MM.1S (cell line): ENCODE measurements around the gene PPP3R1.

Experiments
- DNase-seq: peaks from one replicate; pipeline ENCODE4 v3.0.0-alpha.2; 2015
- H2AFZ ChIP-seq: fragments of 300-600 bp; sonication (generic); 2 replicates; pipeline ENCODE4 v1.6.0; 2016; ENCODE audit warnings: antibody characterized with exemption, low read length
- H3F3A ChIP-seq: fragments of 300-600 bp; sonication (generic); 2 replicates; pipeline ENCODE4 v1.6.1; 2016; ENCODE audit warnings: mild to moderate bottlenecking, antibody characterized with exemption, low read length, moderate library complexity, mixed read lengths; ENCODE audit not compliant: insufficient read depth
- H3K27ac ChIP-seq: fragments of 300-600 bp; sonication (generic); 2 replicates; pipeline ENCODE4 v1.5.1; 2016; ENCODE audit warnings: mild to moderate bottlenecking, low read length
- H3K27me3 ChIP-seq: fragments of 300-600 bp; sonication (generic); replicated peaks from 2 replicates; pipeline ENCODE4 v1.6.0; 2016; ENCODE audit warnings: low read length; ENCODE audit not compliant: insufficient read depth
- H3K36me3 ChIP-seq: fragments of 300-600 bp; sonication (generic); replicated peaks from 2 replicates; pipeline ENCODE4 v1.6.1; 2016; ENCODE audit warnings: mild to moderate bottlenecking, low read length, mixed read lengths; ENCODE audit not compliant: insufficient read depth
- H3K4me1 ChIP-seq: fragments of 300-600 bp; sonication (generic); 2 replicates; pipeline ENCODE4 v1.6.1; 2016; ENCODE audit warnings: low read length, mixed read lengths
- H3K4me2 ChIP-seq: fragments of 300-600 bp; sonication (generic); 2 replicates; pipeline ENCODE4 v1.6.0; 2016; ENCODE audit warnings: low read depth, low read length
- H3K4me3 ChIP-seq: fragments of 300-600 bp; sonication (generic); 2 replicates; pipeline ENCODE4 v1.5.1; 2016; ENCODE audit warnings: low read length, mixed read lengths
- H3K79me2 ChIP-seq: fragments of 300-600 bp; sonication (generic); 2 replicates; pipeline ENCODE4 v1.6.1; 2016; ENCODE audit warnings: mixed run types, low read length, mixed read lengths
- H3K9ac ChIP-seq: fragments of 300-600 bp; sonication (generic); 2 replicates; pipeline ENCODE4 v1.6.1; 2016; ENCODE audit warnings: low read length, mixed read lengths
- H3K9me2 ChIP-seq: fragments of 300-600 bp; sonication (generic); replicated peaks from 2 replicates; pipeline ENCODE4 v1.6.1; 2016; ENCODE audit warnings: mild to moderate bottlenecking, low read length, mixed read lengths; ENCODE audit not compliant: insufficient read depth
- H3K9me3 ChIP-seq: fragments of 300-600 bp; sonication (generic); replicated peaks from 2 replicates; pipeline ENCODE4 v1.6.1; 2016; ENCODE audit warnings: mild to moderate bottlenecking, low read length, mixed read lengths; ENCODE audit not compliant: insufficient read depth
- H4K20me1 ChIP-seq: fragments of 300-600 bp; sonication (generic); 2 replicates; pipeline ENCODE4 v1.6.1; 2016; ENCODE audit warnings: mild to moderate bottlenecking, low read length, moderate library complexity, mixed read lengths; ENCODE audit not compliant: insufficient read depth
- CTCF ChIP-seq: fragments of 300-600 bp; sonication (generic); IDR thresholded peaks from 2 replicates; pipeline ENCODE4 v1.5.1; 2016; ENCODE audit warnings: antibody characterized with exemption, low read length, mixed read lengths
- EZH2 ChIP-seq: fragments of 300-600 bp; sonication (generic); optimal IDR thresholded peaks from 2 replicates; pipeline ENCODE3; 2017; ENCODE audit warnings: low read depth, mild to moderate bottlenecking, antibody characterized with exemption, low read length, mixed read lengths
- EZH2phosphoT487 ChIP-seq: fragments of 300-600 bp; sonication (generic); IDR thresholded peaks from 2 replicates; pipeline ENCODE4 v1.6.1; 2018; ENCODE audit warnings: antibody characterized with exemption, low read length

Gene PPP3R1

GRCh38 chr2:68248806-68249205, 3.5 kb downstream of the PPP3R1 start:
- H3F3A ChIP-seq: peaks cover 21% of the 10 kb centered on the region
- peaks cover 6% of the 10 kb centered on the region; the same call in 1 of the 2 replicates for H3K4me1 ChIP-seq
- no peak overlapping the region for H2AFZ ChIP-seq
- H4K20me1 ChIP-seq: peaks cover 68% of the 10 kb centered on the region
- H3K27me3 ChIP-seq: no peaks in the 10 kb centered on the region
- no peak overlapping the region for H3K4me2 ChIP-seq
- no peak overlapping the region for H3K27ac ChIP-seq
- peaks cover 82% of the 10 kb centered on the region for H3K79me2 ChIP-seq
- H3K9ac ChIP-seq: no peak overlapping the region
- H3K9me2 ChIP-seq: no peaks in the 10 kb centered on the region
- no peaks in the 10 kb centered on the region; the same call in 1 of the 2 replicates for H3K36me3 ChIP-seq
- TF ChIP-seq EZH2phosphoT487 (no peak), EZH2 (no peak), CTCF (no peak)
- no peak for DNase-seq
- no peaks in the 10 kb centered on the region for H3K9me3 ChIP-seq
- no peak overlapping the region for H3K4me3 ChIP-seq

GRCh38 chr2:68248361-68248760, 4.0 kb downstream of the PPP3R1 start:
- no peaks in the 10 kb centered on the region for H3K27me3 ChIP-seq
- peaks cover 5% of the 10 kb centered on the region; the same call in 1 of the 2 replicates for H3K4me1 ChIP-seq
- H3F3A ChIP-seq: peaks cover 21% of the 10 kb centered on the region
- no peak for TF ChIP-seq EZH2phosphoT487
- no peak for TF ChIP-seq CTCF
- no peak for TF ChIP-seq EZH2
- no peak overlapping the region for H3K9ac ChIP-seq
- no peak overlapping the region for H3K27ac ChIP-seq
- DNase-seq: no peak
- no peaks in the 10 kb centered on the region for H3K9me2 ChIP-seq
- no peak overlapping the region for H3K4me3 ChIP-seq
- H3K79me2 ChIP-seq: peaks cover 86% of the 10 kb centered on the region
- H2AFZ ChIP-seq: no peak overlapping the region
- no peak overlapping the region for H3K4me2 ChIP-seq
- H4K20me1 ChIP-seq: peaks cover 72% of the 10 kb centered on the region
- no peaks in the 10 kb centered on the region for H3K9me3 ChIP-seq
- H3K36me3 ChIP-seq: no peaks in the 10 kb centered on the region; the same call in 1 of the 2 replicates

- H2AFZ ChIP-seq: no peak overlapping the region
- peaks cover 16% of the 10 kb centered on the region for H3F3A ChIP-seq
- H3K9ac ChIP-seq: no peak overlapping the region
- no peak overlapping the region for H3K27ac ChIP-seq
- H4K20me1 ChIP-seq: peaks cover 88% of the 10 kb centered on the region
- no peaks in the 10 kb centered on the region; the same call in 1 of the 2 replicates for H3K36me3 ChIP-seq
- H3K27me3 ChIP-seq: no peaks in the 10 kb centered on the region
- TF ChIP-seq EZH2phosphoT487 (no peak), EZH2 (no peak), CTCF (no peak)
- no peaks in the 10 kb centered on the region for H3K9me3 ChIP-seq
- DNase-seq: no peak
- no peaks in the 10 kb centered on the region for H3K9me2 ChIP-seq
- no peak overlapping the region for H3K4me2 ChIP-seq
- H3K79me2 ChIP-seq: peaks cover 99% of the 10 kb centered on the region
- H3K4me3 ChIP-seq: no peak overlapping the region
- H3K4me1 ChIP-seq: peaks cover 5% of the 10 kb centered on the region; the same call in 1 of the 2 replicates
These were observed 5.9 kb downstream of the PPP3R1 start for GRCh38 chr2:68246396-68246795.
